ENCODE results near the gene PANX3.

GRCh38 chr11:124669193-124669592, 58.0 kb downstream of the PANX3 start:
- TF ChIP-seq CTCF (IDR thresholded peaks at IDR 0.05) = peak; percentile 67
- no peak for TF ChIP-seq POLR2A (IDR thresholded peaks at IDR 0.05; ENCODE audit: low read length)
- TF ChIP-seq ZNF302 (CRISPR knock-in tag; IDR thresholded peaks at IDR 0.05) = no peak
- TF ChIP-seq, protein P1, sequence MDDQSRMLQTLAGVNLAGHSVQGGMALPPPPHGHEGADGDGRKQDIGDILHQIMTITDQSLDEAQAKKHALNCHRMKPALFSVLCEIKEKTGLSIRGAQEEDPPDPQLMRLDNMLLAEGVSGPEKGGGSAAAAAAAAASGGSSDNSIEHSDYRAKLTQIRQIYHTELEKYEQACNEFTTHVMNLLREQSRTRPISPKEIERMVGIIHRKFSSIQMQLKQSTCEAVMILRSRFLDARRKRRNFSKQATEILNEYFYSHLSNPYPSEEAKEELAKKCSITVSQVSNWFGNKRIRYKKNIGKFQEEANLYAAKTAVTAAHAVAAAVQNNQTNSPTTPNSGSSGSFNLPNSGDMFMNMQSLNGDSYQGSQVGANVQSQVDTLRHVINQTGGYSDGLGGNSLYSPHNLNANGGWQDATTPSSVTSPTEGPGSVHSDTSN (IDR thresholded peaks at IDR 0.05) = no peak
- TF ChIP-seq RAD21 (conservative IDR thresholded peaks at IDR 0.05 in 1 of 2, IDR thresholded peaks at IDR 0.05 in 1 of 2) = peak; percentile 76 to 81
- no peak for TF ChIP-seq REST (IDR thresholded peaks at IDR 0.05)
- TF ChIP-seq CHD4 (IDR thresholded peaks at IDR 0.05; ENCODE audit: borderline replicate concordance) = no peak
- TF ChIP-seq RFX5 (IDR thresholded peaks at IDR 0.05) = no peak
- no peak for TF ChIP-seq NR3C1 (IDR thresholded peaks at IDR 0.05)
- no peak for TF ChIP-seq ZC3H11A (IDR thresholded peaks at IDR 0.05)
- no peak for TF ChIP-seq JUN (IDR thresholded peaks at IDR 0.05)
- peak; percentile 77 for TF ChIP-seq SMC3 (IDR thresholded peaks at IDR 0.05)
- TF ChIP-seq SREBF2 (IDR thresholded peaks at IDR 0.05) = no peak
- TF ChIP-seq EP300 (IDR thresholded peaks at IDR 0.05) = no peak
